Skeletal muscle satellite cell (primary cell): ENCODE results near the gene RDX.
"Not testable (repeated sequence)": the region's sequence is repeated elsewhere in the genome, so short reads cannot be mapped to it uniquely, and the experiment has no call there.

Experiments used
- H3K27me3 ChIP-seq: 2 replicates; pipeline ENCODE4 v1.7.0; 2013; ENCODE audit warnings: low read length; ENCODE audit not compliant: control insufficient read depth, insufficient read depth
- H3K36me3 ChIP-seq: 2 replicates; pipeline ENCODE4 v1.7.0; 2013; ENCODE audit warnings: mild to moderate bottlenecking, control low read depth, low read length; ENCODE audit not compliant: insufficient read depth
- H3K4me1 ChIP-seq: 2 replicates; pipeline ENCODE4 v1.7.0; 2013; ENCODE audit warnings: low read length; ENCODE audit not compliant: control insufficient read depth, insufficient read depth
- H3K4me2 ChIP-seq: 2 replicates; pipeline ENCODE4 v1.7.0; 2013; ENCODE audit warnings: mild to moderate bottlenecking, low read length
- H3K4me3 ChIP-seq: 2 replicates; pipeline ENCODE4 v1.7.0; 2013; ENCODE audit warnings: low read length
- H3K9ac ChIP-seq: 2 replicates; pipeline ENCODE4 v1.7.0; 2013; ENCODE audit warnings: mild to moderate bottlenecking, low read depth, low read length, moderate library complexity
- H3K9me3 ChIP-seq: replicated peaks from 2 replicates; pipeline ENCODE4 v1.7.0; 2013; ENCODE audit warnings: mild to moderate bottlenecking, control low read depth, low read length

Gene RDX

GRCh38 chr11:110196884-110197420 is 99.5 kb downstream of the RDX start:
- H3K9me3 ChIP-seq: no peaks in the 10 kb centered on the region
- no peak overlapping the region for H3K4me3 ChIP-seq
- H3K9ac ChIP-seq: peak overlapping the region; percentile 73
- H3K4me1 ChIP-seq: peaks cover 70% of the 10 kb centered on the region
- no peaks in the 10 kb centered on the region for H3K36me3 ChIP-seq
- peak overlapping the region; percentile 22 for H3K4me2 ChIP-seq
- no peaks in the 10 kb centered on the region for H3K27me3 ChIP-seq

DNA sequence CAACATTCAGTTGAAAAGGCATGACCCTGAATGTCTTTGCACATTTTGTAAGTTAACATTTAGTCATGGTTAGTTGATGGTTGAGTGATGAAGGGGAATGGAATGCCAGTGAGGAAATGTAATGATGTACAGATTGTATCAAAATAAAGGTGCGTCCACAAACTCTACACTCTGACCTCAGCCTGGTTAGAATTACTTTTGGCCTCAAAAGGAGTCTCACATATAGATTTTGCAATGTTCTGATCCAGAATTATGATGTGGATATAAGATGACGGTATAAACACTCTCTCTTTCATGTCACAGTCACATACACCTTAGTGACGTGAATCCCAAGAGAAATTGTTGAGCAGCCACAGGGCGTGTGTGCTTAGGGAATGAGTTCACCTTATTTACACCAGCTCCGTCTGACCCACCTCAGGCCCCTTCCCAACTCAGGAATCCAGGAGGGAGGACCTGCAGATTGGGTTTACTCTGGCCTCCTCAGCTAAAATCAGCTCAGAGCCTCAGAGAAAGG is 100.1 kb downstream of the RDX start:
- Histone ChIP-seq H3K4me1 (peaks cover 70% of the 10 kb centered on the region), H3K36me3 (no peaks in the 10 kb centered on the region), H3K4me3 (no peak overlapping the region), H3K27me3 (no peaks in the 10 kb centered on the region), H3K4me2 (peak overlapping the region; percentile 59), H3K9me3 (no peaks in the 10 kb centered on the region), H3K9ac (peak overlapping the region; percentile 73)

DNA sequence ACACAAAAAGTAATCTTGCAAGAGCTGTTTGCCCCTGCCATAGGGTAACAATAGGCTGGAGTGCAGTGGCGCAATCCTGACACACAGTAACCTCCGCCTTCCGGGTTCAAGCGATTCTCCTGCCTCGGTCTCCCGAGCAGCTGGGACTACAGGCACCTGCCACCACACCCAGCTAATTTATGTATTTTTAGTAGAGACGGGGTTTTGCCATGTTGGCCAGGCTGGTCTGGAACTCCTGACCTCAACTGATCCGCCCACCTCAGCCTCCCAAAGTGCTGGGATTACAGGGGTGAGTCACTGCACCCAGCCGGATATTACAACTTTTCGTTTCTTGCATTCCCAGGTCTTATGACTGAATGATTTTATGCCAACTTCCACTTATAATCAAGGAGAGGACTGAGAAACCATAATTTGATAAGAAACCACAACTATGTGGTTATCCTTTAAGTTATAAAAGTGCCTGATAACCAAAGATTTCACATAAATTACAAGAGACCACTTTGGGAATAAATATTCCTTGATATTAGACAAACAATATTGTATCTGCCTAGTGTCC is 102.1 kb downstream of the RDX start:
- Histone ChIP-seq H3K4me1 (peaks cover 53% of the 10 kb centered on the region), H3K9ac (peak overlapping the region; percentile 72)
- not testable (repeated sequence) for H3K27me3 ChIP-seq

GRCh38 chr11:110192604-110193282 is 103.7 kb downstream of the RDX start:
- H3K9me3 ChIP-seq, H3K27me3 ChIP-seq, H3K36me3 ChIP-seq, H3K9ac ChIP-seq, H3K4me3 ChIP-seq, H3K4me2 ChIP-seq: not testable (repeated sequence)
- H3K4me1 ChIP-seq: peaks cover 43% of the 10 kb centered on the region

More for the DNA sequence above, 102.1 kb downstream of the RDX start:
- not testable (repeated sequence) for H3K4me3 ChIP-seq, H3K36me3 ChIP-seq, H3K4me2 ChIP-seq, H3K9me3 ChIP-seq

DNA sequence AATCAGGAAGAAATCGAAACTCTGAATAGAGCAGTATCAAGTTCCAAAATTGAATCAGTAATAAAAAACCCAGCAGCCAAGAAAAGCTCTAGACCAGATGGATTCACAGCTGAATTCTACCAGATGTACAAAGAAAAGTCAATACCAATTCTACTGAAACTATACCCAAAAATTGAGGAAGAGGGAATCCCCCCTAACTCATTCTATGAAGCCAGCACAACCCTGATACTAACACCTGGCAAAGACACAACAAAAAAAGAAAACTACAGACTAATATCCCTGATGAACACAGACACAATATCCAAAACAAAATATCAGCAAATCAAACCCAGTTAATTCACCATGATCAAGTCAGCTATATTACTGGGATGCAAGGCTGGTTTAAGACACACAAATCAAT is 105.5 kb downstream of the RDX start:
- no peak overlapping the region for H3K4me3 ChIP-seq
- no peak overlapping the region for H3K4me2 ChIP-seq
- H3K9me3 ChIP-seq: no peaks in the 10 kb centered on the region
- H3K9ac ChIP-seq: no peak overlapping the region
- H3K36me3 ChIP-seq: no peaks in the 10 kb centered on the region
- H3K27me3 ChIP-seq: no peaks in the 10 kb centered on the region
- peaks cover 43% of the 10 kb centered on the region for H3K4me1 ChIP-seq

DNA sequence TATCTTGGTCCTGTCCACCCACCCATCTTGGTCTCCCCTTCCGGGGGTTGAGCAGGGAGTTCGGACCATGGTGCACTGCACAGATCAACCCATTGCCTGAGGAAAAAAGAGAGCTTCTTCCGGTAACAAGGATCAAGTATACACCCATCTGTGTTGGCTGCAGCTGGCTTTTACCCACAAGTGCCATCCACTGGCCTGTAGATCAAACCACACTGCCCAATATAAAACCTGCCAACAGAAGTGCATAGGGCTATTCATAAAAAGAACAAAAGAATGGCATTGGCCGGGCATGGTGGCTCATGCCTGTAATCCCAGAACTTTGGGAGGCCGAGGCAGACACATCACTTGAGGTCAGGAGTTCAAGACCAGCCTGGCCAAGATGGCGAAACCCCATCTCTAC is 108.7 kb downstream of the RDX start:
- H3K4me2 ChIP-seq: no peak overlapping the region
- no peaks in the 10 kb centered on the region for H3K36me3 ChIP-seq
- H3K27me3 ChIP-seq: no peaks in the 10 kb centered on the region
- H3K9me3 ChIP-seq: no peaks in the 10 kb centered on the region
- H3K9ac ChIP-seq: no peak overlapping the region
- no peak overlapping the region for H3K4me3 ChIP-seq
- H3K4me1 ChIP-seq: peaks cover 48% of the 10 kb centered on the region

- no peaks in the 10 kb centered on the region for H3K36me3 ChIP-seq
- no peaks in the 10 kb centered on the region for H3K27me3 ChIP-seq
- peaks cover 56% of the 10 kb centered on the region for H3K4me1 ChIP-seq
- H3K9me3 ChIP-seq: no peaks in the 10 kb centered on the region
- no peak overlapping the region for H3K9ac ChIP-seq
- H3K4me3 ChIP-seq: no peak overlapping the region
- H3K4me2 ChIP-seq: no peak overlapping the region
Observed at GRCh38 chr11:110186867-110187266, 109.5 kb downstream of the RDX start.

DNA sequence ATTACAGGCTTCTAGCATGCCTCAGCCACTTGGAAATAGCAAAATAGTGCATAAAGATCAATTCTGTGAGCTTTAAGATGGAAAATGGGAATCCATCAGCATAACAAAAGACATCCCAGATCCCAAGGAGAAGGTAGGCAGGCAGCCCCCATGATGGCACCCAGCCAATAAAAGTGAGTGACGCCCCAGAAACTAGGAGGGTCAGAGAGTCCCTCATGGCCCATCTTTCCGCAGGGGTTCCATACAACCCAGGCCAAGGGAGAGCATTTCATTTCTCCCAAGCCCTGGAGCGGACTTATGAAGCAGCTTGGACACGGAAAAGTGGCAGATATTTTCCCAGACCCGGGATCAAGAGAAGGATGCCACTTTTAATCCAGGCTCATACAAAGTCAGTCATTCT is 110.0 kb downstream of the RDX start:
- Histone ChIP-seq H3K9ac (no peak overlapping the region), H3K36me3 (no peaks in the 10 kb centered on the region), H3K4me2 (no peak overlapping the region), H3K4me3 (no peak overlapping the region), H3K9me3 (no peaks in the 10 kb centered on the region), H3K4me1 (peaks cover 57% of the 10 kb centered on the region), H3K27me3 (no peaks in the 10 kb centered on the region)

GRCh38 chr11:110185599-110185998 is 110.8 kb downstream of the RDX start:
- H3K4me1 ChIP-seq: peaks cover 57% of the 10 kb centered on the region
- peak overlapping the region; percentile 12 for H3K4me3 ChIP-seq
- H3K27me3 ChIP-seq: no peaks in the 10 kb centered on the region
- peak overlapping the region; percentile 73 for H3K9ac ChIP-seq
- H3K9me3 ChIP-seq: no peaks in the 10 kb centered on the region
- no peaks in the 10 kb centered on the region for H3K36me3 ChIP-seq
- peak overlapping the region; percentile 53 for H3K4me2 ChIP-seq

DNA sequence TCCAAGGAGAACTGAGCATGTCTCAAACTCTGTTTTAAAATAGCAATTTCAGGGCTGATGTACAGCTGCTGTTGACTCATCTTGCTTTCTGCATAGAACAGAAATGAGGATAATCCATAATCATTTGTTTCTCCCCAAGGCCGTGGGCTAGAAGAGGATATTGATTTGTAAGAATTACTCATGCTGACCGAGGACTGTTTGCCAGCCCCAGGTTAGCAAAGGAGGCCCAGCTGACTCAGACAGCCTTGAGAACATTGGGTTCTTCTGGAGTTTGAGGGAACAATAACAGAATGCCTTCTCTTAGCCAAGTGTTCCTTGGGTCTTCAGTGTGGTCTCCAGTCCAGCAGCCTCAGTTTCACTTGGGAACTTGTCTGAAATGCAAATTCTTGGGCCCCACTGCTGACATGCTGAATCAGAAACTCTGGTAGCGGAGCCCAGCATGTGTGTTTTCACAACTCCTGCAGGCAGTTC is 111.3 kb downstream of the RDX start:
- H3K27me3 ChIP-seq: no peaks in the 10 kb centered on the region
- H3K4me3 ChIP-seq: peak overlapping the region; percentile 12
- H3K36me3 ChIP-seq: no peaks in the 10 kb centered on the region
- peaks cover 57% of the 10 kb centered on the region for H3K4me1 ChIP-seq
- H3K9me3 ChIP-seq: no peaks in the 10 kb centered on the region
- peak overlapping the region; percentile 53 for H3K4me2 ChIP-seq
- peak overlapping the region; percentile 73 for H3K9ac ChIP-seq

DNA sequence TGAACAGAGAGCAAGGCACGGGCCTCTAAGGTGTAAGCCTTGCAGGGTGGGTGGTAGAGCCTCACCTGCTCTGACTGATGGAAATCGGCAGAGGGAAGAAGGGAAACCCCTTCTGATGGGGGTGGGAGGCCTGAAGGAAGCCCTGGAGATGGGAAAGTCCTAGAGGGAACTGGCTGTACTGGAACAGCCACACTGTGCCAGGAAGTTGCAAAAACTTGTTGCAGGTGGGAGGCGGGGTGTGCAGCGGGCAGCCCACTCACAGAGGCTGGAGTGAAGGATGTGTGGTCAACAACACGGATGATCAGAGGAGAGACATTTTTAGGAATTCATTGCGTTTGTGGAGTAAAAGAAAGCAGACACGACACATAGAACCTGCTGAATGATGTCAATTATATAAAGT is 112.0 kb downstream of the RDX start:
- Histone ChIP-seq H3K36me3 (no peaks in the 10 kb centered on the region), H3K9me3 (no peaks in the 10 kb centered on the region), H3K4me1 (peaks cover 57% of the 10 kb centered on the region), H3K4me3 (peak overlapping the region; percentile 4), H3K9ac (peak overlapping the region; percentile 68), H3K27me3 (no peaks in the 10 kb centered on the region), H3K4me2 (peak overlapping the region; percentile 53)
